ENCODE data around the gene FAM24B. TPM values are rescaled to one million over a fixed set of nuclear protein-coding genes. Genes with fewer than 3 reads are reported as not detected.

The FAM24B gene
- total and polyA plus RNA-seq, 2 donors (not counting 3 experiments of a cell fraction or from before 2014, with no cell fraction given), result 9.3 to 10.6 TPM

DNA sequence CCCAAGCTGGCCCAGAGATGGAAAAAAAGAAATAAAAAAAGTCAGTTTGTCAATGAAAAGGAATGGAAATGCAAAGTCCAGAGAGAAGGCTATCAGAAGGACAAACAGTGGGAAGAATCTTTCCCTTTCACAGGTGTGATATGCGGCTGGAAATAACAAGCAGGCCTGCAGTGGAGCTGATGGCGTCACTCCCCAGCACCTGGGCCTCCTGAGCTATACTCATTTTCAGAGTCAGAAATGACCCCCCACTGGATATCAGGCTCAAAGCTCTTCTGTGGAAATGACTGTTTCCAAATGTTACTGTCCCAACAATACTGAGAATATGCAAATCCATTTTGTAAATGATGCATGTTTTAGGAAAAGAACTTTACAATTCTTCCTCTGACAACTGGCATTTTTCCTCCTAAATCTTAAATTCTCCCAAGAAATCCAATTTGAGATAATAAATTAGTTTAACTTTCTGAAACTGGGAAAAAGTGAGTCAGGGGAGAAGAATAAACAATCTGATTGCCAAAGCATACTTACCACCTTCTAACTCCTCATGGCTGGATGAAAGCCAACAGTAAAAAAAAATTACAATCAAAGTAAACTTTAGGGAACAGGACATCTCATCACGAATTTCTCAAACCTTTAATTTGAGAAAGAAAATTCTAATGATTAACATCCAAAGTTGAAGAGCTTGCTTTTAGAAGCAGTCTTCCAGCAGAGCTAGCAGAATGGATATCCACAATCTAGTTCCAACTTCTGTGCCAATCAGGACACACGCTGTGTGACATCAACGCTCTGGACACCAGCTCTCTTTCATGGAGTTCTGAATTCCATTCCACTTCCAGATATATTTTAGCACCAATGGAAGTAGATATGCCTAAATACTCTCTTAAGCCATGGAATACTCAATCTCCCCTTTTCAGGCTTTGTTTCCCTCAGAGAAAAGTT, 28.4 kb downstream of the FAM24B start:
- BruUV-seq (replicated peaks), result no TSS peak
- CTCF ChIA-PET, result interaction anchor here (1.1 to 1.2 kb wide), 2 partner anchors 10 to 27 kb away, joined by 3 read pairs; no protein-coding TSS in a partner anchor
- peak overlapping the region; percentile 73 for H3K27ac ChIP-seq (ENCODE audit: insufficient read depth, low read depth, low read length)

More for the DNA sequence above, 28.4 kb downstream of the FAM24B start:
- Histone ChIP-seq H3K4me1 (ENCODE audit: control insufficient read depth, extremely low read depth, insufficient read depth, low read length) (peaks cover 61% of the 10 kb centered on the region), H3K27me3 (ENCODE audit: control insufficient read depth in 2 of 2, insufficient read depth in 2 of 2, low read length in 2 of 2) (no peaks in the 10 kb centered on the region), H2AFZ (ENCODE audit: low read depth, low read length) (no peak overlapping the region), H3K79me2 (ENCODE audit: control insufficient read depth, insufficient read depth, low read length) (peaks cover 26% of the 10 kb centered on the region), H3K9me1 (replicated peaks; ENCODE audit: control insufficient read depth, extremely low read depth, insufficient read depth, low read length) (no peaks in the 10 kb centered on the region), H3K4me2 (ENCODE audit: insufficient read depth, low read length) (peak overlapping the region; percentile 73), H4K20me1 (replicated peaks; ENCODE audit: control insufficient read depth, extremely low read depth, insufficient read depth, low read length) (no peaks in the 10 kb centered on the region), H3K4me3 (replicated peaks in 1 of 3; ENCODE audit: insufficient read depth in 1 of 3, low read depth in 1 of 3, low read length in 3 of 3) (no peak overlapping the region), H3K9ac (replicated peaks; ENCODE audit: extremely low read depth, insufficient read depth, low read length) (peak overlapping the region; percentile 54), H3K9me3 (replicated peaks; ENCODE audit: control insufficient read depth, insufficient read depth, low read length) (no peaks in the 10 kb centered on the region), H3K36me3 (ENCODE audit: control insufficient read depth in 2 of 2, extremely low read depth in 1 of 2, insufficient read depth in 2 of 2, low read length in 2 of 2) (no peaks in the 10 kb centered on the region)
- intact Hi-C loops (cut with micrococcal nuclease), result loop anchor here (1.0 to 10.0 kb wide), 5 partner anchors 28 to 544 kb away; partner anchors contain the start of genes BUB3, C10orf88 and FAM24B
- DNase-seq (ENCODE audit: low read depth, low spot score) (peak; percentile 89), FAIRE-seq (peak; percentile 65)
- POLR2A ChIA-PET, result no interaction called here
- TF ChIP-seq CTCF (IDR thresholded peaks at IDR 0.05; ENCODE audit: extremely low read depth in 1 of 2, insufficient read depth in 1 of 2, low read depth in 1 of 2, low read length in 2 of 2) (no peak), JUN (IDR thresholded peaks at IDR 0.05; ENCODE audit: borderline replicate concordance, insufficient read depth, insufficient read length, low read depth) (peak; percentile 45), FOS (IDR thresholded peaks at IDR 0.05; ENCODE audit: borderline replicate concordance, insufficient read depth, low read length) (peak; percentile 27), POLR2A (IDR thresholded peaks at IDR 0.05; ENCODE audit: low read depth, low read length) (no peak)
- dilution Hi-C loops (cut with MboI; ENCODE audit: extremely low pct_ligation_motif_present, low sequenced_read_pairs), result no loop called here
